HEK293 (cell line): ENCODE data around the gene LDLRAD3.

Experiments
- CTCF ChIA-PET: fragments of 350-600 bp; formaldehyde crosslinking; extraction: SDS; loops from one replicate; lab custom pipeline; 2021; ENCODE audit warnings: antibody characterized with exemption; lab: Yijun Ruan, JAX
- POLR2A ChIA-PET: fragments of 300-600 bp; formaldehyde crosslinking; extraction: SDS; loops from one replicate; lab custom pipeline; 2020; ENCODE audit warnings: antibody characterized with exemption, inconsistent platforms; lab: Yijun Ruan, JAX
- H3K27ac ChIP-seq: fragments of 200-500 bp; sonication (Bioruptor generic); 2 replicates; pipeline ENCODE4 v1.5.1; 2014; ENCODE audit warnings: low read depth, low read length, control low read depth, inconsistent platforms; ENCODE audit errors: extremely low read depth
- H3K36me3 ChIP-seq, 2 experiments: fragments of 200-500 bp in 1 of 2; sonication (Bioruptor generic) in 1 of 2; 1 replicate in 1 of 2; 2 replicates in 1 of 2; pipeline ENCODE4 v1.5.1; 2014 to 2017; ENCODE audit warnings: inconsistent platforms in 2 of 2, low read length in 2 of 2; ENCODE audit not compliant: control insufficient read depth in 2 of 2, insufficient read depth in 1 of 2
- H3K4me1 ChIP-seq: fragments of 200-500 bp; sonication (Bioruptor generic); 2 replicates; pipeline ENCODE4 v1.5.1; 2014; ENCODE audit warnings: mild to moderate bottlenecking, low read length, inconsistent platforms; ENCODE audit not compliant: control insufficient read depth, insufficient read depth
- H3K4me3 ChIP-seq: 2 replicates; pipeline ENCODE4 v1.5.1; 2011; ENCODE audit warnings: low read depth, mild to moderate bottlenecking, control low read depth, low read length, moderate library complexity
- H3K9me3 ChIP-seq: fragments of 200-500 bp; sonication (Bioruptor generic); 2 replicates; pipeline ENCODE4 v1.5.1; 2014; ENCODE audit warnings: low read depth, low read length, inconsistent platforms; ENCODE audit not compliant: control insufficient read depth, insufficient read depth
- BCL11B ChIP-seq: fragments of 450-650 bp; formaldehyde crosslinking; IDR thresholded peaks from 2 replicates; pipeline ENCODE4 v1.5.1; 2016; ENCODE audit warnings: low read depth, missing biosample characterization, missing genetic modification characterization
- HIC1 ChIP-seq: fragments of 450-650 bp; formaldehyde crosslinking; IDR thresholded peaks from 2 replicates; pipeline ENCODE4 v1.5.1; 2016; ENCODE audit warnings: missing biosample characterization, missing genetic modification characterization
- RBAK ChIP-seq: fragments of 450-650 bp; formaldehyde crosslinking; IDR thresholded peaks from 2 replicates; pipeline ENCODE4 v1.5.1; 2016; ENCODE audit warnings: missing biosample characterization, missing genetic modification characterization
- YY2 ChIP-seq: fragments of 450-650 bp; formaldehyde crosslinking; IDR thresholded peaks from 2 replicates; pipeline ENCODE4 v1.5.1; 2016; ENCODE audit warnings: missing biosample characterization, missing genetic modification characterization
- ZBTB11 ChIP-seq: fragments of 450-650 bp; formaldehyde crosslinking; conservative IDR thresholded peaks from 2 replicates; pipeline ENCODE4 v1.5.1; 2016; ENCODE audit warnings: low read depth, missing biosample characterization, missing genetic modification characterization
- ZBTB6 ChIP-seq: fragments of 450-650 bp; formaldehyde crosslinking; IDR thresholded peaks from 2 replicates; pipeline ENCODE4 v1.5.1; 2017; ENCODE audit warnings: missing biosample characterization, missing genetic modification characterization
- ZNF221 ChIP-seq: fragments of 450-650 bp; formaldehyde crosslinking; IDR thresholded peaks from 2 replicates; pipeline ENCODE4 v1.5.1; 2017; ENCODE audit warnings: missing biosample characterization, missing genetic modification characterization, borderline replicate concordance
- ZNF223 ChIP-seq: fragments of 450-650 bp; formaldehyde crosslinking; IDR thresholded peaks from 2 replicates; pipeline ENCODE4 v1.5.1; 2016; ENCODE audit warnings: missing biosample characterization, missing genetic modification characterization
- ZNF280D ChIP-seq: fragments of 450-650 bp; formaldehyde crosslinking; IDR thresholded peaks from 2 replicates; pipeline ENCODE4 v1.5.1; 2016; ENCODE audit warnings: missing biosample characterization, missing genetic modification characterization
- ZNF416 ChIP-seq: fragments of 450-650 bp; formaldehyde crosslinking; IDR thresholded peaks from 2 replicates; pipeline ENCODE4 v1.5.1; 2016; ENCODE audit warnings: missing biosample characterization, missing genetic modification characterization
- ZNF473 ChIP-seq: fragments of 450-650 bp; formaldehyde crosslinking; IDR thresholded peaks from 2 replicates; pipeline ENCODE4 v1.5.1; 2017; ENCODE audit warnings: missing biosample characterization, missing genetic modification characterization
- ZNF555 ChIP-seq: fragments of 450-650 bp; formaldehyde crosslinking; conservative IDR thresholded peaks from 2 replicates; pipeline ENCODE4 v1.5.1; 2017; ENCODE audit warnings: missing biosample characterization, mild to moderate bottlenecking, missing genetic modification characterization, inconsistent platforms
- ZNF639 ChIP-seq: fragments of 450-650 bp; formaldehyde crosslinking; IDR thresholded peaks from 2 replicates; pipeline ENCODE4 v1.5.1; 2016; ENCODE audit warnings: missing biosample characterization, missing genetic modification characterization
- ZNF701 ChIP-seq: fragments of 450-650 bp; formaldehyde crosslinking; IDR thresholded peaks from 2 replicates; pipeline ENCODE4 v1.5.1; 2016; ENCODE audit warnings: missing biosample characterization, missing genetic modification characterization
- ZSCAN16 ChIP-seq: fragments of 450-650 bp; formaldehyde crosslinking; IDR thresholded peaks from 2 replicates; pipeline ENCODE4 v1.5.1; 2016; ENCODE audit warnings: missing biosample characterization, missing genetic modification characterization

LDLRAD3 gene

GRCh38 chr11:36114095-36114494, 170.2 kb downstream of the LDLRAD3 start (continued):
- no peak for TF ChIP-seq ZBTB11 (tag by site-specific recombination)

- Histone ChIP-seq H3K36me3 (no peaks in the 10 kb centered on the region), H3K9me3 (no peaks in the 10 kb centered on the region), H3K4me3 (no peak overlapping the region), H3K27ac (no peak overlapping the region), H3K4me1 (peaks cover 2% of the 10 kb centered on the region; the same call in 1 of the 2 replicates)
- ChIA-PET CTCF (interaction anchor here (1.0 to 1.4 kb wide), 2 partner anchors 11 to 293 kb away, joined by 3 to 4 read pairs; no protein-coding TSS in a partner anchor), POLR2A (no interaction called here)
- TF ChIP-seq ZBTB6 (tag by site-specific recombination) (no peak), YY2 (tag by site-specific recombination) (no peak), ZNF416 (no peak), BCL11B (no peak), ZNF280D (tag by site-specific recombination) (no peak)
Measured at GRCh38 chr11:36115378-36115801, 171.5 kb downstream of the LDLRAD3 start.

- ChIA-PET CTCF (interaction anchor here (1.0 to 1.4 kb wide), 2 partner anchors 12 to 294 kb away, joined by 3 to 4 read pairs; no protein-coding TSS in a partner anchor), POLR2A (no interaction called here)
- Histone ChIP-seq H3K4me3 (no peak overlapping the region), H3K4me1 (no peaks in the 10 kb centered on the region), H3K36me3 (no peaks in the 10 kb centered on the region), H3K9me3 (no peaks in the 10 kb centered on the region), H3K27ac (no peak overlapping the region)
- TF ChIP-seq ZNF223 (tag by site-specific recombination) (no peak), ZNF555 (tag by site-specific recombination) (no peak), ZNF701 (tag by site-specific recombination) (no peak), ZNF473 (no peak), ZNF221 (tag by site-specific recombination) (no peak), HIC1 (no peak), ZNF639 (tag by site-specific recombination) (no peak), RBAK (tag by site-specific recombination) (no peak), ZSCAN16 (tag by site-specific recombination) (no peak)
Measured at GRCh38 chr11:36116161-36116560, 172.3 kb downstream of the LDLRAD3 start.
